Subcutaneous adipose tissue (tissue), 4 donors: ENCODE data around the gene TMEM131. TPM values are rescaled to one million over a fixed set of nuclear protein-coding genes. Genes with fewer than 3 reads are reported as not detected.

Source experiments
- CTCF ChIP-seq: fragments of 450-650 bp; IDR thresholded peaks from one replicate; pipeline ENCODE4 v1.5.1; 2016; ENCODE audit warnings: low read depth, mild to moderate bottlenecking, control low read depth, antibody characterized with exemption, moderate library complexity
- total RNA-seq, 4 donors: library from RNA; depleted of rRNA; stranded (reverse); fragments of >200 nt; gene quantifications; one replicate each; pipeline ENCODE4 v1.1.0, GENCODE V29; 2016

Gene TMEM131
- total RNA-seq, 4 donors from 2014 or later, result 35.5 to 44.3 (median 39.7) TPM

DNA sequence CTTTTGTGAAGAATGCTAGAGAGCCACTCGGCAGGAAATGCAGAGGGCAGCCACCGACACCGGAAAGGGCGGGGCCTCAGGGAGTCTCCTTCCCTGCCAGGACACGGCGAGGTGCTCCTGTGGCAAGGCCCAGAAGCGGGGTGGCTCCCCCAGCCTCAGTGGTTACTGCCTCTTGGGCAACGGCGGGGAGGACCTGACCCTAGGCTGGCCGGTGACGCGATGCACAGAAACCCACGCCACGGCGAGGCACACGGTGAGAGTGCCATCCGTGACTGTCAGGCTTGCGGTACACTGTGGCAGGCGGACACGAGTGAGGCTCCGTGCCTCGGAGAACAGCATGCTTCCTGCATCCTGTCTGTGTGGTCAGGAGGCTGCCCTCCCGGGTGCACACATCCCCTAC is 234.6 kb downstream of the TMEM131 start:
- TF ChIP-seq CTCF, result no peak

DNA sequence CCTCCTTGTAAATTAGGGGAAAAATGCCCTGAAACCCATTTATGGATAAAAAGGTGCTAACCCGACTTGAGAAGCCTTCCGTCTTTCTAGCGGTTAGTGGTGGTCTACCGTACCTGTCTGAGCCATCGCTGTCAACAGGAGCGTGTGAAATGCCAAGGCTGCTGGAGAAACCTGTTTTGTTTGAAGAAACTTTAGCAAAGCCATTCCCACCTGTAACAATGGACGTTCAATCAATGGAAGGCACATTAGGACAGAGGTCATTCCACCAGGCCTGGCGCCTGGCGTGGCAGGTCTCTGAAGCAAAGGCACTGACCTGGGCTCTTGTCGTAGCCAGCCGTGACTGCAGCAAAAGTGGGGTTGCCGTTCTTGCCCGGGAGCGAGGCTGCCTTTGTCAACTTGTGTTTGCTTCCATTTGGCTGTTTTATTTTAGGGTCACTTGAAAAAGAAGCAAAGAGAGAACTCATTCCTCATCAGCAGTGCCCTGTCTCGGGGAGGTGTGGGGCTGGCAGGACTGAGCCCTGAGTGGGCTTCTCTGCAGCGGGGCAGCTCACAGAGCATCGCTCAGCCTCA is 235.2 kb downstream of the TMEM131 start:
- no peak for TF ChIP-seq CTCF

- TF ChIP-seq CTCF, result no peak
Measured at GRCh38 chr2:97759727-97760407, 235.9 kb downstream of the TMEM131 start.

DNA sequence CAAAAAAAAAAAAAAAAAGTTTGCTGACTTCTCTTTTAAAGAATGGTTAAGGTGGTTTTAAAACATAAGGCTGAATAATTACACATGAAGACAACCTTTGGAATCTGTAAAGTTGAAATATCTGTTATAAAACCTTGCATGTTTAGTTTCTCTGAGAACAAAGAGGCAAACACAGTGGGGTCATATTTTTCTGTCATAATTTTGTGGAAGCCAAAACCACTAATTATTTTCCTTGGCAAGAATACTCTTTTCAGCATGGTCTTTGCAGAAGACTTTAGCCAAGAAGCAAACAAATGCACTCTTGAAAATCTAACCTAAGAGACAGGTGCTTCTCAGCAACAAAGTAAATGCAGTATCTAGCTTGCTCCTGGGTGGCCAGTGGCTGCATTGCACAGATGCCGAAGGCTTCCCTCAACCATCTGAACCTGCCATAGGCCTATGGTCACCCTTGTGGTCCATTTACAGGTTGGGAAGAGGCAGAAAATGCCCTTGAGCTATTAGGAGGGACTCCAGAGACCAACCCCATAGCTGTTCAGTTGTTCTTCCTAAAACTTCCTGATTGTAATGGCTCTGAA is 237.5 kb downstream of the TMEM131 start:
- TF ChIP-seq CTCF, result no peak

DNA sequence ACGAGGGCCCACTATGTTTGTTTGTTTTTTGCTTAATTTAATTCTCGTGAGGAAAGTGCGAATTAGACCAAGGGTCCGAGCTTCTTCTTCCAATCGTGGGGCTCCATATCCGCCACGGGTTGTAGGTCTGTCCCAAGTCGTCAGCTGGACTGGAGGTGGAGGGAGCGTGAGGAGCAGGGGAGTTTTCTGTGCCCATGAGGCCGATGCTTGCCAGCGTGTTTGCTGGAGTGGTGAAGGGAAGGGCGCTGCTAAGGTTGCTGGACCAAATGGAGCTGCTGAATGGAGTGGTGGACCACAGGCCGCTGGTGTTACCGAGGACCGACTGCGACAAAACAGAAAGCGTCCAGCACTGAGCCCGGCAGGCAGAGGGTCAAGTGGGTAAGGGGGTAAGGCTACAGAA is 238.7 kb downstream of the TMEM131 start:
- TF ChIP-seq CTCF, result no peak

- no peak for TF ChIP-seq CTCF
Measured at GRCh38 chr2:97755491-97755890, 240.3 kb downstream of the TMEM131 start.

- no peak for TF ChIP-seq CTCF
Measured at GRCh38 chr2:97754690-97755346, 240.9 kb downstream of the TMEM131 start.
